CD4-positive, alpha-beta T cell treated with Interleukin-17A for 4 hours (primary cell): ENCODE measurements around the gene MIF.
"Not testable (repeated sequence)": the region's sequence is repeated elsewhere in the genome, so short reads cannot be mapped to it uniquely, and the experiment has no call there.

Experiments
- DNase-seq: peaks from one replicate; pipeline ENCODE4 v3.0.0-alpha.2; 2020; ENCODE audit warnings: mixed read lengths

Gene MIF

GRCh38 chr22:23878219-23878618 is 16.0 kb upstream of the MIF start:
- no peak for DNase-seq

- DNase-seq, result no peak
Measured at GRCh38 chr22:23882370-23882769, 11.8 kb upstream of the MIF start.

GRCh38 chr22:23883658-23884057 is 10.5 kb upstream of the MIF start:
- no peak for DNase-seq

GRCh38 chr22:23884140-23884539 is 10.0 kb upstream of the MIF start:
- DNase-seq, result no peak

- DNase-seq, result no peak
Measured at GRCh38 chr22:23888615-23889401, 5.4 kb upstream of the MIF start.

GRCh38 chr22:23889620-23890019 is 4.6 kb upstream of the MIF start:
- no peak for DNase-seq

- no peak for DNase-seq
Measured at GRCh38 chr22:23891726-23892125, 2.5 kb upstream of the MIF start.

GRCh38 chr22:23892130-23892529 is 2.1 kb upstream of the MIF start:
- no peak for DNase-seq

- DNase-seq, result no peak
Measured at GRCh38 chr22:23892706-23893105, 1.5 kb upstream of the MIF start.

- DNase-seq, result no peak
Measured at GRCh38 chr22:23893121-23893944, 850 bp upstream of the MIF start.

- DNase-seq, result peak; percentile 72
Measured at GRCh38 chr22:23894710-23895598, 771 bp downstream of the MIF start.

GRCh38 chr22:23895599-23896144 is 1.5 kb downstream of the MIF start:
- DNase-seq, result no peak

- no peak for DNase-seq
Measured at GRCh38 chr22:23896166-23896522, 2.0 kb downstream of the MIF start.

GRCh38 chr22:23896523-23897186 is 2.5 kb downstream of the MIF start:
- DNase-seq, result no peak

- no peak for DNase-seq
Measured at GRCh38 chr22:23897320-23897719, 3.1 kb downstream of the MIF start.

- DNase-seq, result no peak
Measured at GRCh38 chr22:23898006-23898974, 4.1 kb downstream of the MIF start.

GRCh38 chr22:23899042-23899745 is 5.0 kb downstream of the MIF start:
- DNase-seq, result no peak

GRCh38 chr22:23900227-23900626 is 6.0 kb downstream of the MIF start:
- not testable (repeated sequence) for DNase-seq

GRCh38 chr22:23901600-23901999 is 7.4 kb downstream of the MIF start:
- no peak for DNase-seq

GRCh38 chr22:23903328-23903971 is 9.3 kb downstream of the MIF start:
- no peak for DNase-seq
